ENCODE measurements around the gene OR52L1. TPM values are rescaled to one million over a fixed set of nuclear protein-coding genes. Genes with fewer than 3 reads are reported as not detected.

OR52L1 gene
- total and polyA plus RNA-seq, 4 donors: 0.08 TPM; not detected in 3

- DNase-seq (ENCODE audit: low spot score): no peak
- H3K27ac ChIP-seq (ENCODE audit: low read depth in 1 of 2, low read length in 2 of 2): no peak overlapping the region
- peak; percentile 88 to 94 for TF ChIP-seq RAD21 (IDR thresholded peaks at IDR 0.05)
- no peak for TF ChIP-seq FOXA1 (IDR thresholded peaks at IDR 0.05)
- TF ChIP-seq CTCF (IDR thresholded peaks at IDR 0.05; ENCODE audit: low read depth, low read length, missing input control): peak; percentile 68
- TF ChIP-seq TAF1 (conservative IDR thresholded peaks at IDR 0.05): no peak
- H3K4me1 ChIP-seq (ENCODE audit: control insufficient read depth in 4 of 4, insufficient read depth in 4 of 4, low read length in 3 of 4): no peaks in the 10 kb centered on the region
- H3K27me3 ChIP-seq (ENCODE audit: control insufficient read depth in 4 of 4, insufficient read depth in 4 of 4, low read length in 3 of 4): no peaks in the 10 kb centered on the region
- WGBS: 1% methylated on average over 4 of the region's 4 CpGs
- H3K9me3 ChIP-seq (ENCODE audit: control insufficient read depth in 4 of 4, low read length in 3 of 4): no peaks in the 10 kb centered on the region
- H3K36me3 ChIP-seq (ENCODE audit: control insufficient read depth in 4 of 4, insufficient read depth in 3 of 4, low read depth in 1 of 4, low read length in 3 of 4): no peaks in the 10 kb centered on the region
- no peak overlapping the region for H3K9ac ChIP-seq (ENCODE audit: low read depth in 1 of 2, low read length in 2 of 2)
- no peak overlapping the region for H3K4me3 ChIP-seq (ENCODE audit: low read depth in 1 of 3, low read length in 3 of 3)
Measured at GRCh38 chr11:6022956-6023355, 36.2 kb upstream of the OR52L1 start.

DNA sequence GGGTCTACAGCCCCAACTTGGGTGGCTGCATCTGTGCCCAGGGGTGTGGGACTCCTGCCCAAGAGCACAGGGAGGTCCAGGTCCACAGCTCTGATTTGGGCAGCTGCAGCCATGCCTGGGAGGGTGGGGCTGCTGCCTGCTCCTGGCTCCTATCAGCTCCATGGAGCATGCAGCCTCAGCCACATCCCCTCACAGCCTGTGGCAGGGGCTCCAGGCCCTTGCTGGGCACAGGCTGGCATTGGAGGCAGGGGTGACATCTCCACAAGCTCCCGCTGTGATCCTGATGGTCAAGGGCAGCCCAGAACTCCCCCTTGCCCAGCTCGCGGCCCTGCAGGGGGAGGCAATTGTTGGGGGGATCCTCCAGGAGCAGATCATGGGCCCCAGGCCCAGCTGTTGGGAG, 26.3 kb upstream of the OR52L1 start:
- Histone ChIP-seq H3K4me3 (ENCODE audit: low read depth in 1 of 3, low read length in 3 of 3) (no peak overlapping the region), H3K36me3 (ENCODE audit: control insufficient read depth in 4 of 4, insufficient read depth in 3 of 4, low read depth in 1 of 4, low read length in 3 of 4) (no peaks in the 10 kb centered on the region), H3K27ac (ENCODE audit: low read depth in 1 of 2, low read length in 2 of 2) (no peak overlapping the region), H3K9ac (ENCODE audit: low read depth in 1 of 2, low read length in 2 of 2) (no peak overlapping the region), H3K27me3 (ENCODE audit: control insufficient read depth in 4 of 4, insufficient read depth in 4 of 4, low read length in 3 of 4) (peaks cover 0 to 5% (median 0%) of the 10 kb centered on the region in 4 donors), H3K4me1 (ENCODE audit: control insufficient read depth in 4 of 4, insufficient read depth in 4 of 4, low read length in 3 of 4) (no peaks in the 10 kb centered on the region), H3K9me3 (ENCODE audit: control insufficient read depth in 4 of 4, low read length in 3 of 4) (no peaks in the 10 kb centered on the region)
- 94% methylated on average over 3 of the region's 3 CpGs for WGBS
- DNase-seq (ENCODE audit: low spot score): no peak
- no peak for TF ChIP-seq HNF4A (conservative IDR thresholded peaks at IDR 0.05)
- TF ChIP-seq HNF4G (IDR thresholded peaks at IDR 0.05): no peak
- no peak for TF ChIP-seq CTCF (IDR thresholded peaks at IDR 0.05; ENCODE audit: low read depth, low read length, missing input control)
- TF ChIP-seq TAF1 (conservative IDR thresholded peaks at IDR 0.05): no peak
- no peak for TF ChIP-seq JUND (IDR thresholded peaks at IDR 0.05)
- no peak for TF ChIP-seq YY1 (IDR thresholded peaks at IDR 0.05)
- TF ChIP-seq, protein P1, sequence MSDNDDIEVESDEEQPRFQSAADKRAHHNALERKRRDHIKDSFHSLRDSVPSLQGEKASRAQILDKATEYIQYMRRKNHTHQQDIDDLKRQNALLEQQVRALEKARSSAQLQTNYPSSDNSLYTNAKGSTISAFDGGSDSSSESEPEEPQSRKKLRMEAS (IDR thresholded peaks at IDR 0.05): no peak
- TF ChIP-seq SP1 (IDR thresholded peaks at IDR 0.05): no peak
- no peak for TF ChIP-seq GABPA (IDR thresholded peaks at IDR 0.05 in 1 of 2, conservative IDR thresholded peaks at IDR 0.05 in 1 of 2)
- TF ChIP-seq FOXA2 (IDR thresholded peaks at IDR 0.05): no peak
- TF ChIP-seq REST (IDR thresholded peaks at IDR 0.05): no peak
- no peak for TF ChIP-seq EGR1 (IDR thresholded peaks at IDR 0.05; ENCODE audit: low read depth in 2 of 2)
- no peak for TF ChIP-seq FOXA1 (IDR thresholded peaks at IDR 0.05)
- no peak for TF ChIP-seq RXRA (IDR thresholded peaks at IDR 0.05)
- TF ChIP-seq, protein P2, sequence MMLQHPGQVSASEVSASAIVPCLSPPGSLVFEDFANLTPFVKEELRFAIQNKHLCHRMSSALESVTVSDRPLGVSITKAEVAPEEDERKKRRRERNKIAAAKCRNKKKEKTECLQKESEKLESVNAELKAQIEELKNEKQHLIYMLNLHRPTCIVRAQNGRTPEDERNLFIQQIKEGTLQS (IDR thresholded peaks at IDR 0.05): no peak
- no peak for TF ChIP-seq RAD21 (IDR thresholded peaks at IDR 0.05)
- TF ChIP-seq ZBTB33 (IDR thresholded peaks at IDR 0.05): no peak
- no peak for TF ChIP-seq NR2F2 (IDR thresholded peaks at IDR 0.05)
